H1 (cell line): ENCODE data around the gene FANCD2.

Experiments
- ATF2 ChIP-seq: IDR thresholded peaks from 2 replicates; pipeline ENCODE4 v1.6.1; 2012; ENCODE audit warnings: low read length, inconsistent platforms
- CBX8 ChIP-seq: fragments of 300-800, 300-1000 bp; sonication (generic); IDR thresholded peaks from 2 replicates; pipeline ENCODE4 v1.7.1; 2016; ENCODE audit warnings: low read depth, low read length, borderline replicate concordance
- CHD1 ChIP-seq: IDR thresholded peaks from 2 replicates; pipeline ENCODE4 v1.6.1; 2012; ENCODE audit warnings: low read depth, low read length, improper control_type of control experiment
- CTBP2 ChIP-seq: IDR thresholded peaks from 2 replicates; pipeline ENCODE4 v1.7.0; 2011; ENCODE audit warnings: borderline replicate concordance, mild to moderate bottlenecking, moderate library complexity, mixed read lengths, low read length; ENCODE audit not compliant: insufficient read depth, insufficient read length
- EP300 ChIP-seq, 2 experiments: IDR thresholded peaks; 1 replicate in 1 of 2; 2 replicates in 1 of 2; pipeline ENCODE4 v1.6.1; 2011 to 2012; ENCODE audit warnings: low read depth in 2 of 2, low read length in 2 of 2, mild to moderate bottlenecking in 2 of 2, borderline replicate concordance in 1 of 2, inconsistent platforms in 1 of 2, moderate library complexity in 1 of 2
- EZH2 ChIP-seq: fragments of 200-600 bp; sonication (generic); IDR thresholded peaks from 2 replicates; pipeline ENCODE4 v1.7.1; 2012; ENCODE audit warnings: low read depth, mild to moderate bottlenecking, moderate library complexity, low read length, inconsistent platforms; ENCODE audit not compliant: severe bottlenecking
- POLR2A ChIP-seq, 2 experiments: IDR thresholded peaks; 1 replicate in 1 of 2; 2 replicates in 1 of 2; pipeline ENCODE4 v1.6.1; 2011; ENCODE audit warnings: low read depth in 2 of 2, low read length in 2 of 2, mild to moderate bottlenecking in 2 of 2; ENCODE audit errors: control extremely low read depth in 1 of 2
- POLR2AphosphoS5 ChIP-seq: IDR thresholded peaks from 2 replicates; pipeline ENCODE4 v1.6.1; 2011; ENCODE audit warnings: low read depth, low read length
- SP2 ChIP-seq: IDR thresholded peaks from 2 replicates; pipeline ENCODE4 v1.6.1; 2012; ENCODE audit warnings: mild to moderate bottlenecking, low read length, inconsistent platforms
- TEAD4 ChIP-seq: IDR thresholded peaks from 2 replicates; pipeline ENCODE4 v1.6.1; 2012; ENCODE audit warnings: low read depth, low read length, inconsistent platforms, mixed read lengths
- TF ChIP-seq, protein P1 (sequence below), 3 experiments: IDR thresholded peaks; 1 replicate in 2 of 3; 2 replicates in 1 of 3; pipeline versions ENCODE4 v1.5.1 to v1.6.1; 2011; ENCODE audit warnings: low read length in 3 of 3, mild to moderate bottlenecking in 3 of 3, inconsistent platforms in 2 of 3, low read depth in 1 of 3, moderate library complexity in 1 of 3; ENCODE audit not compliant: insufficient read depth in 1 of 3; ENCODE audit errors: control extremely low read depth in 1 of 3

- TF ChIP-seq EP300 (IDR thresholded peaks at IDR 0.05; ENCODE audit: borderline replicate concordance in 1 of 2, low read depth in 2 of 2, low read length in 2 of 2) (no peak), ATF2 (no peak), TEAD4 (no peak), CHD1 (no peak), EZH2 (no peak), SP2 (no peak), POLR2A (IDR thresholded peaks at IDR 0.05; ENCODE audit: control extremely low read depth in 1 of 2, low read depth in 2 of 2, low read length in 2 of 2) (no peak), CTBP2 (no peak), POLR2AphosphoS5 (no peak), CBX8 (no peak)
- TF ChIP-seq, protein P1, sequence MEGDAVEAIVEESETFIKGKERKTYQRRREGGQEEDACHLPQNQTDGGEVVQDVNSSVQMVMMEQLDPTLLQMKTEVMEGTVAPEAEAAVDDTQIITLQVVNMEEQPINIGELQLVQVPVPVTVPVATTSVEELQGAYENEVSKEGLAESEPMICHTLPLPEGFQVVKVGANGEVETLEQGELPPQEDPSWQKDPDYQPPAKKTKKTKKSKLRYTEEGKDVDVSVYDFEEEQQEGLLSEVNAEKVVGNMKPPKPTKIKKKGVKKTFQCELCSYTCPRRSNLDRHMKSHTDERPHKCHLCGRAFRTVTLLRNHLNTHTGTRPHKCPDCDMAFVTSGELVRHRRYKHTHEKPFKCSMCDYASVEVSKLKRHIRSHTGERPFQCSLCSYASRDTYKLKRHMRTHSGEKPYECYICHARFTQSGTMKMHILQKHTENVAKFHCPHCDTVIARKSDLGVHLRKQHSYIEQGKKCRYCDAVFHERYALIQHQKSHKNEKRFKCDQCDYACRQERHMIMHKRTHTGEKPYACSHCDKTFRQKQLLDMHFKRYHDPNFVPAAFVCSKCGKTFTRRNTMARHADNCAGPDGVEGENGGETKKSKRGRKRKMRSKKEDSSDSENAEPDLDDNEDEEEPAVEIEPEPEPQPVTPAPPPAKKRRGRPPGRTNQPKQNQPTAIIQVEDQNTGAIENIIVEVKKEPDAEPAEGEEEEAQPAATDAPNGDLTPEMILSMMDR (IDR thresholded peaks at IDR 0.05; ENCODE audit: control extremely low read depth in 1 of 3, insufficient read depth in 1 of 3, low read depth in 1 of 3, low read length in 3 of 3): no peak
Observed at GRCh38 chr3:9976721-9977709, 49.2 kb upstream of the FANCD2 start.
